Adrenal gland (tissue), 12 donors: Measurements from ENCODE around the gene TCTN1. TPM values are rescaled to one million over a fixed set of nuclear protein-coding genes. Genes with fewer than 3 reads are reported as not detected.
A peak's percentile ranks its signal among the peaks of the same experiment; 100 is the strongest.

Experiments used
- DNase-seq, 7 donors: peaks; one replicate each; pipeline ENCODE4 v3.0.0-alpha.2; 2019 to 2020
- H3K27ac ChIP-seq, 5 donors: fragments of 200-600 bp; sonication (generic) in 4 of 5; 1 replicate in 3 of 5; 2 replicates in 2 of 5; pipeline versions ENCODE4 v1.5.1 to v1.8.0; 2016 to 2020; ENCODE audit warnings: mild to moderate bottlenecking in 1 of 5
- H3K27me3 ChIP-seq: fragments of 200-600 bp; 2 replicates; pipeline ENCODE4 v1.8.0; 2021
- H3K36me3 ChIP-seq, 2 donors: fragments of 200-600 bp; replicated peaks in 1 of 2; 1 replicate in 1 of 2; 2 replicates in 1 of 2; pipeline versions ENCODE4 v1.5.1 to v1.8.0; 2018 to 2022
- H3K4me1 ChIP-seq, 2 donors: fragments of 200-600 bp; replicated peaks in 1 of 2; 1 replicate in 1 of 2; 2 replicates in 1 of 2; pipeline versions ENCODE4 v1.5.1 to v1.8.0; 2018 to 2021
- H3K4me3 ChIP-seq, 4 donors: fragments of 200-600 bp; sonication (generic) in 3 of 4; one replicate each; pipeline ENCODE4 v1.5.1; 2016 to 2018
- H3K9me3 ChIP-seq, 3 donors: fragments of 200-600 bp; sonication (generic) in 1 of 3; replicated peaks in 1 of 3; 1 replicate in 2 of 3; 2 replicates in 1 of 3; pipeline versions ENCODE4 v1.5.1 to v1.8.0; 2016 to 2021
- CTCF ChIP-seq, 6 experiments: fragments of 450-650 bp in 4 of 6; fragments of 200-600 bp in 2 of 6; sonication (generic) in 1 of 6; IDR thresholded peaks; 1 replicate in 5 of 6; 2 replicates in 1 of 6; pipeline versions ENCODE4 v1.5.1 to v1.8.0; 2016 to 2021; ENCODE audit warnings: antibody characterized with exemption in 6 of 6, mild to moderate bottlenecking in 2 of 6, moderate library complexity in 1 of 6
- POLR2A ChIP-seq, 2 donors: fragments of 450-650 bp; IDR thresholded peaks; one replicate each; pipeline ENCODE4 v1.6.1; 2017; ENCODE audit warnings: antibody characterized with exemption in 2 of 2, mild to moderate bottlenecking in 2 of 2, moderate library complexity in 1 of 2
- WGBS, 4 donors: extraction: QIAGEN DNeasy Blood & Tissue Kit in 2 of 4; methylation state at CpG; one replicate each; pipeline versions ENCODE4 v1.1.5 to v1.1.7; 2013 to 2017; 5-methylcytosine and 5-hydroxymethylcytosine counted together
- intact Hi-C, 2 donors: fragments of 100-400 bp; cut with DNase I; formaldehyde crosslinking; loops; one replicate each; pipeline versions ENCODE4 v1.14.1 to v1.15.0; 2022 to 2023
- polyA plus RNA-seq, 3 donors: library from polyadenylated mRNA; stranded (reverse); fragments of 200-250 nt in 2 of 3; fragments of 350-450 nt in 1 of 3; fragmentation: Illumina TruSeq in 1 of 3; extraction: RNeasy Lipid Tissue Mini Kit (QIAGEN cat#74804) in 1 of 3; gene quantifications; one replicate each; pipeline ENCODE4 v1.2.3, GENCODE V29; 2013 to 2014
- small RNA-seq, 2 donors: library from RNA; depleted of rRNA; stranded (forward); fragments of <200 nt; gene quantifications; one replicate each; pipeline ENCODE3, GENCODE V24; 2016
- total RNA-seq, 9 donors: library from RNA; depleted of rRNA in 4 of 9; stranded (reverse); fragments of >200 nt in 4 of 9; fragments of 120-200 nt in 1 of 9; fragmentation: NEBNext Ultra II Directional in 1 of 9; extraction: Animal tissue kit (Norgen Biotek cat#: 25700) in 1 of 9; gene quantifications; one replicate each; pipeline versions ENCODE4 v1.1.0 to v1.2.4, GENCODE V29; 2013 to 2023
- donor health status: healthy with polysubstance abuse.
- donor health status: Bipolar disorder and iron deficiency.
- donor health status: DM: yes; HTN: yes; CAD: no.
- donor health status: DM: no; HTN: no; CAD: no.
- donor health status: DM: no; HTN: no; CAD: no.
- donor health status: DM: yes; HTN: yes; CAD: no.

The TCTN1 gene
- total and polyA plus RNA-seq, 12 donors: 37.3 to 174 (median 55.1) TPM

DNA sequence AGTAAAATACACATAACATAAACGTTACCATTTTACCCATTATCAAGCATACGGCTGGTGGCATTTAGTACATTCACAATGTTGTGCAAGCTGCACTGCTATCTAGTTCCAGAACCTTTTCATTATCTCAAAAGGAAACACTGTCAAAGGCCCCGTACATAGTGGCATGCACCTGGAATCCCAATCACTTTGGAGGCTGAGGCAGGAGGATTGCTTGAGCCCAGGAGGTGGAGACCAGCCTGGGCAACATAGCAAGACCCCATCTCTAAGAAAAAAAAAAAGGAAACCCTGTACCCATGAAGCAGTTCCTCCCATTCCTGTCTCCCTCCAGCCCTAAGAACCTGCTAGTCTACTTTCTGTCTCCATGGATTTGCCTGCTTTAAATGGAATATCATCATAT lies 82.4 kb downstream of the TCTN1 start:
- WGBS, 4 donors: 87 to 93% (median 88%) methylated on average over 3 of the region's 3 CpGs

DNA sequence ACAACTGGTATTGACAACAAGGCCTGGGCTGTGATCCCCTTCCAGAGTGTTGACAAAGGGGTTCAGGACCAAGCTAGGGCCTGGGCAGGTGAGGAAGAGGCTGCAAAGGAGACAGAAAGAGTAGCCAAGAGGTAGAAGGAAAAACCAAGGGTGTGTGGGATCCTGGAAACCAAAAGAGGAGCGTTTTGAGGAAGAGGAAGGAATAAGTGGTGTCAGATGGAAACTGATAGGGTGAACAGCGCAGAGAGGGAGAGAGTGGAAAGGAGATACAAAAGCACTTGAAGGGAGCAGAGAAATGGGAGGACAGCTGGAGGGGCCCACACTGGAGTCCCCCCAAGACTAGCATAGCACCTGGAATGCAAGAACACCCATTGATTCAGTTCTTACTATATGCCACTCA lies 83.3 kb downstream of the TCTN1 start:
- intact Hi-C loops: no loop called here
- H3K4me1 ChIP-seq: peaks cover 5 to 22% of the 10 kb centered on the region in 2 donors
- no peak overlapping the region for H3K27ac ChIP-seq
- no peak for DNase-seq
- TF ChIP-seq POLR2A (IDR thresholded peaks at IDR 0.05) (no peak), CTCF (IDR thresholded peaks at IDR 0.05) (no peak)
- H3K9me3 ChIP-seq: no peaks in the 10 kb centered on the region
- H3K36me3 ChIP-seq: no peaks in the 10 kb centered on the region
- H3K4me3 ChIP-seq: no peak overlapping the region
- H3K27me3 ChIP-seq: no peaks in the 10 kb centered on the region
- WGBS, 4 donors: 72 to 87% (median 83%) methylated on average over 2 of the region's 2 CpGs

More for the DNA sequence above, 82.4 kb downstream of the TCTN1 start:
- Histone ChIP-seq H3K36me3 (no peaks in the 10 kb centered on the region), H3K4me3 (no peak overlapping the region), H3K4me1 (peaks cover 5 to 22% of the 10 kb centered on the region in 2 donors), H3K27me3 (no peaks in the 10 kb centered on the region), H3K9me3 (no peaks in the 10 kb centered on the region), H3K27ac (no peak overlapping the region)
- TF ChIP-seq POLR2A (IDR thresholded peaks at IDR 0.05): no peak
- TF ChIP-seq CTCF (IDR thresholded peaks at IDR 0.05): no peak
- DNase-seq: no peak
- intact Hi-C loops: no loop called here

DNA sequence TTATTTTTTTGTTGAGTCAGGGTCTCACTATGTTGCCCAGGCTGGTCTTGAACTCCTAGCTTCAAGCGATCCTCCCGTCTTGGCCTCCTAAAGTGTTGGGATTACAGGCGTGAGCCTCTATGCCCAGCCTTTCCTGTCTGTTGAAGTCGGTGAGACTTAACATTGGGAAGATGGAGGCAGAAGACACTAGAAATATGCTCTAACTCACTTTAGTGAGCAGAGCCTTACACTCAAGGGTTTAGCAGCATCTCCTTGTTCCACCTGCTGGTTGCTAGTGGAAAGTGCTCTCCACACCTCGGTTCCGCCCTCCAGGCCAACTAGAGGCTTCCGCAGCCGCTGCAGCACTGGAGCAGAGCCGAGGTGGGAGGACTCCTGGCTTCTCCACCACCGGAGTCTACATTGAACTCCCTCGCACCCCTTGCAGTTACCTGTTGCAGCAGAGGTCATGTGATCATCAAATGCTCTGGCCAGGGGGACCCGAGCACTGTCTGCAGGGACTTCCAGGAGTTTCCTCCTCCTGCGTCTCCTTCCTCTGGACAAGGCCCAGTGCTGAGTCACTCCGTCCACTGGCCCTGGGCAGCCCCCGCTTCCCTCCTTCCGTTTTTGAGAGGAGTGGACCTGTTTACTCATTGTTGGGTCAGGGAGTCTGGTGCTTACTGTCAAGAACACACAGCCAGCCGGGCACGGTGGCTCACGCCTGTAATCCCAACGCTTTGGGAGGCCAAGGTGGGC lies 84.4 kb downstream of the TCTN1 start:
- Histone ChIP-seq H3K27me3 (no peaks in the 10 kb centered on the region), H3K4me1 (peaks cover 5 to 22% of the 10 kb centered on the region in 2 donors), H3K9me3 (no peaks in the 10 kb centered on the region), H3K36me3 (no peaks in the 10 kb centered on the region), H3K27ac (peak overlapping the region in 2 of 5 donors; percentile 65 to 68), H3K4me3 (no peak overlapping the region)
- peak; percentile 63 to 89 (median 83) for DNase-seq
- WGBS, 4 donors: 25 to 41% (median 32%) methylated on average over 6 to 20 of the region's 20 CpGs
- intact Hi-C loops: no loop called here
- TF ChIP-seq CTCF (IDR thresholded peaks at IDR 0.05) (peak; percentile 23 to 78 (median 68)), POLR2A (IDR thresholded peaks at IDR 0.05) (no peak)

Small RNAs within 50 kb of the gene (small RNA-seq; reads per million reads assigned to genes)
- 0 reads per million in 2 donors for gene RN7SL387P

Other genes with a start within 250 kb of the TCTN1 start
- 100 to 1,000 TPM in 1 of 9 donors, 10 to 100 TPM in 8; 27.4 to 114 (median 42.2) TPM for gene ANAPC7, start 210.4 kb upstream of the TCTN1 start, total RNA-seq
- gene ANAPC7, start 210.4 kb upstream of the TCTN1 start, polyA plus RNA-seq: 10 to 100 TPM; 57.8 to 73.4 (median 63.8) TPM
- 100 to 1,000 TPM; 177 to 581 (median 271) TPM for gene ARPC3, start 163.8 kb upstream of the TCTN1 start, total RNA-seq
- 100 to 1,000 TPM; 358 to 448 (median 362) TPM for gene ARPC3, start 163.8 kb upstream of the TCTN1 start, polyA plus RNA-seq
- 10 to 100 TPM; 14.0 to 27.1 (median 22.1) TPM for gene GPN3, start 145.9 kb upstream of the TCTN1 start, total RNA-seq
- gene GPN3, start 145.9 kb upstream of the TCTN1 start, polyA plus RNA-seq: 10 to 100 TPM in 2 of 3 donors, 1 to 10 TPM in 1; 9.6 to 30.0 (median 11.5) TPM
- 10 to 100 TPM in 4 of 9 donors, 1 to 10 TPM in 5; 5.0 to 15.1 (median 8.6) TPM for gene FAM216A, start 145.3 kb upstream of the TCTN1 start, total RNA-seq
- gene FAM216A, start 145.3 kb upstream of the TCTN1 start, polyA plus RNA-seq: 10 to 100 TPM in 2 of 3 donors, 1 to 10 TPM in 1; 6.2 to 20.0 (median 10.8) TPM
- 100 to 1,000 TPM in 5 of 9 donors, 10 to 100 TPM in 4; 56.7 to 263 (median 102) TPM for gene VPS29, start 112.0 kb upstream of the TCTN1 start, total RNA-seq
- gene VPS29, start 112.0 kb upstream of the TCTN1 start, polyA plus RNA-seq: 100 to 1,000 TPM; 119 to 200 (median 140) TPM
- gene RAD9B, start 111.8 kb upstream of the TCTN1 start, total RNA-seq: 1 to 10 TPM in 2 of 9 donors, under 1 TPM in 6, not detected in 1; 0.14 to 3.6 (median 0.42) TPM
- gene RAD9B, start 111.8 kb upstream of the TCTN1 start, polyA plus RNA-seq: under 1 TPM; 0.20 to 0.24 (median 0.22) TPM
- gene PPTC7, start 30.8 kb upstream of the TCTN1 start, total RNA-seq: 10 to 100 TPM; 10.7 to 29.9 (median 20.5) TPM
- gene PPTC7, start 30.8 kb upstream of the TCTN1 start, polyA plus RNA-seq: 10 to 100 TPM in 1 of 3 donors, 1 to 10 TPM in 2; 7.1 to 43.4 (median 7.9) TPM
- gene HVCN1, start 75.0 kb downstream of the TCTN1 start, total RNA-seq: 10 to 100 TPM in 6 of 9 donors, 1 to 10 TPM in 3; 6.5 to 71.0 (median 13.4) TPM
- gene HVCN1, start 75.0 kb downstream of the TCTN1 start, polyA plus RNA-seq: 10 to 100 TPM in 1 of 3 donors, 1 to 10 TPM in 2; 5.7 to 41.3 (median 6.5) TPM
- gene PPP1CC, start 128.8 kb downstream of the TCTN1 start, total RNA-seq: 100 to 1,000 TPM in 8 of 9 donors, 10 to 100 TPM in 1; 98.8 to 170 (median 141) TPM
- 100 to 1,000 TPM in 1 of 3 donors, 10 to 100 TPM in 2; 53.7 to 182 (median 58.0) TPM for gene PPP1CC, start 128.8 kb downstream of the TCTN1 start, polyA plus RNA-seq
- not detected for gene CCDC63, start 232.9 kb downstream of the TCTN1 start, total RNA-seq
- not detected for gene CCDC63, start 232.9 kb downstream of the TCTN1 start, polyA plus RNA-seq